Measurements from ENCODE around the gene PREX1. TPM values are rescaled to one million over a fixed set of nuclear protein-coding genes. Genes with fewer than 3 reads are reported as not detected.

Gene PREX1
- polyA plus RNA-seq, 1 donor = 9.9 TPM

- WGBS (ENCODE audit: insufficient coverage, low lambda C conversion rate) = no CpG with 5 or more reads among the region's 17 CpGs
- no peak overlapping the region for H3K27ac ChIP-seq (ENCODE audit: low read length)
- no peaks in the 10 kb centered on the region for H3K9me3 ChIP-seq (ENCODE audit: control insufficient read depth, low read depth, low read length)
- no peak for DNase-seq
- no peaks in the 10 kb centered on the region for H3K36me3 ChIP-seq (ENCODE audit: control insufficient read depth, insufficient read depth, low read length)
- no peak overlapping the region for H3K4me3 ChIP-seq (ENCODE audit: low read length)
- H3K4me1 ChIP-seq (ENCODE audit: control insufficient read depth, insufficient read depth, low read length) = no peaks in the 10 kb centered on the region
- no peaks in the 10 kb centered on the region for H3K27me3 ChIP-seq (ENCODE audit: control insufficient read depth, insufficient read depth, low read length)
These were observed 55.4 kb downstream of the PREX1 start for GRCh38 chr20:48772183-48772976.

- Histone ChIP-seq H3K36me3 (ENCODE audit: control insufficient read depth, insufficient read depth, low read length) (no peaks in the 10 kb centered on the region), H3K27ac (ENCODE audit: low read length) (no peak overlapping the region), H3K27me3 (ENCODE audit: control insufficient read depth, insufficient read depth, low read length) (no peaks in the 10 kb centered on the region), H3K9me3 (ENCODE audit: control insufficient read depth, low read depth, low read length) (no peaks in the 10 kb centered on the region), H3K4me3 (ENCODE audit: low read length) (no peak overlapping the region), H3K4me1 (ENCODE audit: control insufficient read depth, insufficient read depth, low read length) (no peaks in the 10 kb centered on the region)
- no peak for DNase-seq
- WGBS (ENCODE audit: insufficient coverage, low lambda C conversion rate) = 100% methylated on average over 2 of the region's 10 CpGs
These were observed 56.3 kb downstream of the PREX1 start for GRCh38 chr20:48771542-48771941.

- no peak overlapping the region for H3K4me3 ChIP-seq (ENCODE audit: low read length)
- H3K27me3 ChIP-seq (ENCODE audit: control insufficient read depth, insufficient read depth, low read length) = no peaks in the 10 kb centered on the region
- no CpG with 5 or more reads among the region's 9 CpGs for WGBS (ENCODE audit: insufficient coverage, low lambda C conversion rate)
- no peak for DNase-seq
- no peak overlapping the region for H3K27ac ChIP-seq (ENCODE audit: low read length)
- no peaks in the 10 kb centered on the region for H3K9me3 ChIP-seq (ENCODE audit: control insufficient read depth, low read depth, low read length)
- H3K4me1 ChIP-seq (ENCODE audit: control insufficient read depth, insufficient read depth, low read length) = no peaks in the 10 kb centered on the region
- no peaks in the 10 kb centered on the region for H3K36me3 ChIP-seq (ENCODE audit: control insufficient read depth, insufficient read depth, low read length)
These were observed 56.9 kb downstream of the PREX1 start for GRCh38 chr20:48770700-48771442.

GRCh38 chr20:48769069-48769983 lies 58.5 kb downstream of the PREX1 start:
- peaks cover 3% of the 10 kb centered on the region for H3K9me3 ChIP-seq (ENCODE audit: control insufficient read depth, low read depth, low read length)
- DNase-seq = no peak
- no CpG with 5 or more reads among the region's 21 CpGs for WGBS (ENCODE audit: insufficient coverage, low lambda C conversion rate)
- H3K27ac ChIP-seq (ENCODE audit: low read length) = no peak overlapping the region
- H3K36me3 ChIP-seq (ENCODE audit: control insufficient read depth, insufficient read depth, low read length) = no peaks in the 10 kb centered on the region
- H3K27me3 ChIP-seq (ENCODE audit: control insufficient read depth, insufficient read depth, low read length) = no peaks in the 10 kb centered on the region
- no peak overlapping the region for H3K4me3 ChIP-seq (ENCODE audit: low read length)
- H3K4me1 ChIP-seq (ENCODE audit: control insufficient read depth, insufficient read depth, low read length) = no peaks in the 10 kb centered on the region

GRCh38 chr20:48766961-48767960 lies 60.5 kb downstream of the PREX1 start:
- H3K9me3 ChIP-seq (ENCODE audit: control insufficient read depth, low read depth, low read length) = peaks cover 3% of the 10 kb centered on the region
- no peaks in the 10 kb centered on the region for H3K27me3 ChIP-seq (ENCODE audit: control insufficient read depth, insufficient read depth, low read length)
- 81% methylated on average over 3 of the region's 27 CpGs for WGBS (ENCODE audit: insufficient coverage, low lambda C conversion rate)
- no peaks in the 10 kb centered on the region for H3K36me3 ChIP-seq (ENCODE audit: control insufficient read depth, insufficient read depth, low read length)
- H3K4me3 ChIP-seq (ENCODE audit: low read length) = no peak overlapping the region
- no peak overlapping the region for H3K27ac ChIP-seq (ENCODE audit: low read length)
- no peaks in the 10 kb centered on the region for H3K4me1 ChIP-seq (ENCODE audit: control insufficient read depth, insufficient read depth, low read length)
- DNase-seq = no peak

- WGBS (ENCODE audit: insufficient coverage, low lambda C conversion rate) = no CpG with 5 or more reads among the region's 7 CpGs
- H3K27ac ChIP-seq (ENCODE audit: low read length) = no peak overlapping the region
- H3K9me3 ChIP-seq (ENCODE audit: control insufficient read depth, low read depth, low read length) = peaks cover 3% of the 10 kb centered on the region
- DNase-seq = no peak
- no peaks in the 10 kb centered on the region for H3K36me3 ChIP-seq (ENCODE audit: control insufficient read depth, insufficient read depth, low read length)
- no peak overlapping the region for H3K4me3 ChIP-seq (ENCODE audit: low read length)
- H3K27me3 ChIP-seq (ENCODE audit: control insufficient read depth, insufficient read depth, low read length) = no peaks in the 10 kb centered on the region
- no peaks in the 10 kb centered on the region for H3K4me1 ChIP-seq (ENCODE audit: control insufficient read depth, insufficient read depth, low read length)
These were observed 61.6 kb downstream of the PREX1 start for GRCh38 chr20:48766205-48766604.

GRCh38 chr20:48765359-48765758 lies 62.4 kb downstream of the PREX1 start:
- H3K9me3 ChIP-seq (ENCODE audit: control insufficient read depth, low read depth, low read length) = peaks cover 3% of the 10 kb centered on the region
- H3K4me1 ChIP-seq (ENCODE audit: control insufficient read depth, insufficient read depth, low read length) = no peaks in the 10 kb centered on the region
- no peak for DNase-seq
- H3K27me3 ChIP-seq (ENCODE audit: control insufficient read depth, insufficient read depth, low read length) = no peaks in the 10 kb centered on the region
- no peaks in the 10 kb centered on the region for H3K36me3 ChIP-seq (ENCODE audit: control insufficient read depth, insufficient read depth, low read length)
- no peak overlapping the region for H3K4me3 ChIP-seq (ENCODE audit: low read length)
- WGBS (ENCODE audit: insufficient coverage, low lambda C conversion rate) = no CpG with 5 or more reads among the region's 4 CpGs
- no peak overlapping the region for H3K27ac ChIP-seq (ENCODE audit: low read length)

GRCh38 chr20:48763216-48763914 lies 64.4 kb downstream of the PREX1 start:
- Histone ChIP-seq H3K9me3 (ENCODE audit: control insufficient read depth, low read depth, low read length) (peaks cover 3% of the 10 kb centered on the region), H3K4me1 (ENCODE audit: control insufficient read depth, insufficient read depth, low read length) (no peaks in the 10 kb centered on the region), H3K27me3 (ENCODE audit: control insufficient read depth, insufficient read depth, low read length) (no peaks in the 10 kb centered on the region), H3K27ac (ENCODE audit: low read length) (no peak overlapping the region), H3K36me3 (ENCODE audit: control insufficient read depth, insufficient read depth, low read length) (no peaks in the 10 kb centered on the region), H3K4me3 (ENCODE audit: low read length) (no peak overlapping the region)
- DNase-seq = no peak
- WGBS (ENCODE audit: insufficient coverage, low lambda C conversion rate) = no CpG with 5 or more reads among the region's 13 CpGs

GRCh38 chr20:48761874-48762273 lies 65.9 kb downstream of the PREX1 start:
- Histone ChIP-seq H3K9me3 (ENCODE audit: control insufficient read depth, low read depth, low read length) (peaks cover 3% of the 10 kb centered on the region), H3K4me3 (ENCODE audit: low read length) (no peak overlapping the region), H3K36me3 (ENCODE audit: control insufficient read depth, insufficient read depth, low read length) (no peaks in the 10 kb centered on the region), H3K4me1 (ENCODE audit: control insufficient read depth, insufficient read depth, low read length) (no peaks in the 10 kb centered on the region), H3K27me3 (ENCODE audit: control insufficient read depth, insufficient read depth, low read length) (no peaks in the 10 kb centered on the region), H3K27ac (ENCODE audit: low read length) (no peak overlapping the region)
- no peak for DNase-seq
- WGBS (ENCODE audit: insufficient coverage, low lambda C conversion rate) = 90% methylated on average over 2 of the region's 3 CpGs

Measured in large intestine (tissue), 3 donors.